ENCODE measurements around the gene GPR52. TPM values are rescaled to one million over a fixed set of nuclear protein-coding genes. Genes with fewer than 3 reads are reported as not detected.

Gene GPR52
- total RNA-seq, 4 donors from 2014 or later = 2.2 to 5.0 (median 2.7) TPM; not detected in 1

DNA sequence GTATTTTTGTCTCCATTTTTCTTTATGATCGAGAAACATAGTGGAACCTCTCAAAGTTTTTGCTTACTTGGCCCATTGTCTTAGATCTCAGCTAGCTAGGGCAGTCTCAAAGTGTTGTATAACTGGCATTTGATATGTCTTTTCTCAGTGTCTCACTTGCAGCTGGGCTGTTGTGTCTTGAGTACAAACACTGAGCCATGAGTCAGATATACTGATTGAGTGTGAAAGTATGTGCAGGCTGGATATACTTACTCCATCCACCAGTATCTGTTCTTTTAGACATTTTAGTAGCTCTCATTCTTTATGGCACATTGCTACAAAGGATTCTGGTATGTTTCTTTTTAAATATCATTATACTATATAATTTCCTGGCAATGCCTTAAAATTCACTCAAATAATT lies 14.3 kb upstream of the GPR52 start:
- no peak for DNase-seq (ENCODE audit: low spot score in 2 of 2)
- H3K36me3 ChIP-seq = no peaks in the 10 kb centered on the region
- no peak overlapping the region for H3K27ac ChIP-seq
- WGBS, 2 donors = 85 to 100% methylated on average over 1 of the region's 1 CpG
- peaks cover 0 to 3% (median 0%) of the 10 kb centered on the region in 4 donors for H3K9me3 ChIP-seq
- H3K4me3 ChIP-seq = no peak overlapping the region
- TF ChIP-seq, protein P1, sequence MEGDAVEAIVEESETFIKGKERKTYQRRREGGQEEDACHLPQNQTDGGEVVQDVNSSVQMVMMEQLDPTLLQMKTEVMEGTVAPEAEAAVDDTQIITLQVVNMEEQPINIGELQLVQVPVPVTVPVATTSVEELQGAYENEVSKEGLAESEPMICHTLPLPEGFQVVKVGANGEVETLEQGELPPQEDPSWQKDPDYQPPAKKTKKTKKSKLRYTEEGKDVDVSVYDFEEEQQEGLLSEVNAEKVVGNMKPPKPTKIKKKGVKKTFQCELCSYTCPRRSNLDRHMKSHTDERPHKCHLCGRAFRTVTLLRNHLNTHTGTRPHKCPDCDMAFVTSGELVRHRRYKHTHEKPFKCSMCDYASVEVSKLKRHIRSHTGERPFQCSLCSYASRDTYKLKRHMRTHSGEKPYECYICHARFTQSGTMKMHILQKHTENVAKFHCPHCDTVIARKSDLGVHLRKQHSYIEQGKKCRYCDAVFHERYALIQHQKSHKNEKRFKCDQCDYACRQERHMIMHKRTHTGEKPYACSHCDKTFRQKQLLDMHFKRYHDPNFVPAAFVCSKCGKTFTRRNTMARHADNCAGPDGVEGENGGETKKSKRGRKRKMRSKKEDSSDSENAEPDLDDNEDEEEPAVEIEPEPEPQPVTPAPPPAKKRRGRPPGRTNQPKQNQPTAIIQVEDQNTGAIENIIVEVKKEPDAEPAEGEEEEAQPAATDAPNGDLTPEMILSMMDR (IDR thresholded peaks at IDR 0.05) = no peak
- no peak for TF ChIP-seq POLR2A (IDR thresholded peaks at IDR 0.05)
- TF ChIP-seq EP300 (IDR thresholded peaks at IDR 0.05) = no peak
- H3K4me1 ChIP-seq = no peaks in the 10 kb centered on the region
- H3K27me3 ChIP-seq = no peaks in the 10 kb centered on the region

DNA sequence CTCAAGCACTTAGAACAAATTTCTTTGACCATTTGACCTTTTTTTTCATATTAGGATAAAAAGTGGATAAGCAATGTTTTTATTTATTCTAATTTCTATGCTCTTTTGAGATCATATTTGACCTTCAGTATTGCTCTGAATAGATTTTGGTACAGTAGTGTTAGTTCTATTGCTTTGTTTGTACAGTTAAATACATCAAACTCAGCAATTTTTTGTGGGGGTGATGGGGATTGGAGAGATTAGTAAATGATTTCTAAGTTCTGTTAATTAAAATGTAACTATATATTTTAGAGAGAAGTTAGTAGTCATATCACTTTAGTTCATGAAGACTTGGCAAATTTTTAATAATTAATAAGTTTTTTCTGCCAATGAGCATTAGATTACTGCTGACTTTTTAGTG lies 2.4 kb upstream of the GPR52 start:
- no peaks in the 10 kb centered on the region for H3K27me3 ChIP-seq
- DNase-seq (ENCODE audit: low spot score in 2 of 2) = no peak
- no peak overlapping the region for H3K27ac ChIP-seq
- no peak overlapping the region for H3K4me3 ChIP-seq
- H3K4me1 ChIP-seq = peaks cover 0 to 10% (median 0%) of the 10 kb centered on the region in 4 donors
- no peaks in the 10 kb centered on the region for H3K36me3 ChIP-seq
- TF ChIP-seq, protein P1 (IDR thresholded peaks at IDR 0.05) = no peak
- no peak for TF ChIP-seq POLR2A (IDR thresholded peaks at IDR 0.05)
- no peak for TF ChIP-seq EP300 (IDR thresholded peaks at IDR 0.05)
- peaks cover 0 to 9% (median 0%) of the 10 kb centered on the region in 4 donors for H3K9me3 ChIP-seq

DNA sequence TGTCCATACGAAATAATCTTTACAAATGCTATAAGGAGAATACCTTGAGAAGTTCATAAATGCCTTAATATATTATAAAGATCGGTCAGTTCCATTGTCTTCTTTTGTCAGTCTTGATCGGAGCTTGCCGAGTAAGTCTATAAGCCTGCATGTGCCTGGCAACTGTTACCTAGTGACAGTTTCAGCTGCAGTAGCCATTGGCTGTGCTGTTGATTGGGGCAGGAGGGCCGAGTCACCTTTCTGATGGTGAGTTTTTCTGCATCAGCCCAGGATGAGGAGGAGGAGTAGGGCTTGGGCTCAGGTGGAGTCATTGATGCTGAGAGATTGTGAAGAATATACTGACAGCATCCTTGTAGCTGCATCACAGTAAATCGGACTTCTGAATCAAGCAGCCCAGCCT lies 1.9 kb upstream of the GPR52 start:
- H3K27ac ChIP-seq = no peak overlapping the region
- DNase-seq (ENCODE audit: low spot score in 2 of 2) = no peak
- peaks cover 0 to 10% (median 0%) of the 10 kb centered on the region in 4 donors for H3K4me1 ChIP-seq
- TF ChIP-seq, protein P1 (IDR thresholded peaks at IDR 0.05) = no peak
- TF ChIP-seq POLR2A (IDR thresholded peaks at IDR 0.05) (no peak), EP300 (IDR thresholded peaks at IDR 0.05) (no peak)
- H3K36me3 ChIP-seq = no peaks in the 10 kb centered on the region
- no peak overlapping the region for H3K4me3 ChIP-seq
- 89% methylated on average over 6 of the region's 6 CpGs for WGBS, 2 donors
- H3K9me3 ChIP-seq = peaks cover 0 to 9% (median 0%) of the 10 kb centered on the region in 4 donors
- H3K27me3 ChIP-seq = no peaks in the 10 kb centered on the region

DNA sequence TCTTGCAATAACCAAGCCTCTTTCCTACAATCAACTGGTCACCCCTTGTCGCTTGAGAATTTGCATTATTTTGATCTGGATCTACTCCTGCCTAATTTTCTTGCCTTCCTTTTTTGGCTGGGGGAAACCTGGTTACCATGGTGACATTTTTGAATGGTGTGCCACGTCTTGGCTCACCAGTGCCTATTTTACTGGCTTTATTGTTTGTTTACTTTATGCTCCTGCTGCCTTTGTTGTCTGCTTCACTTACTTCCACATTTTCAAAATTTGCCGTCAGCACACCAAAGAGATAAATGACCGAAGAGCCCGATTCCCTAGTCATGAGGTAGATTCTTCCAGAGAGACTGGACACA lies 743 bp downstream of the GPR52 start:
- H3K27ac ChIP-seq = no peak overlapping the region
- H3K36me3 ChIP-seq = no peaks in the 10 kb centered on the region
- TF ChIP-seq, protein P1 (IDR thresholded peaks at IDR 0.05) = no peak
- TF ChIP-seq EP300 (IDR thresholded peaks at IDR 0.05) = no peak
- TF ChIP-seq POLR2A (IDR thresholded peaks at IDR 0.05) = no peak
- no peak overlapping the region for H3K4me3 ChIP-seq
- peaks cover 0 to 8% (median 0%) of the 10 kb centered on the region in 4 donors for H3K9me3 ChIP-seq
- DNase-seq (ENCODE audit: low spot score in 2 of 2) = no peak
- H3K27me3 ChIP-seq = no peaks in the 10 kb centered on the region
- H3K4me1 ChIP-seq = peaks cover 0 to 10% (median 0%) of the 10 kb centered on the region in 4 donors
- 81 to 88% methylated on average over 5 of the region's 5 CpGs for WGBS, 2 donors

DNA sequence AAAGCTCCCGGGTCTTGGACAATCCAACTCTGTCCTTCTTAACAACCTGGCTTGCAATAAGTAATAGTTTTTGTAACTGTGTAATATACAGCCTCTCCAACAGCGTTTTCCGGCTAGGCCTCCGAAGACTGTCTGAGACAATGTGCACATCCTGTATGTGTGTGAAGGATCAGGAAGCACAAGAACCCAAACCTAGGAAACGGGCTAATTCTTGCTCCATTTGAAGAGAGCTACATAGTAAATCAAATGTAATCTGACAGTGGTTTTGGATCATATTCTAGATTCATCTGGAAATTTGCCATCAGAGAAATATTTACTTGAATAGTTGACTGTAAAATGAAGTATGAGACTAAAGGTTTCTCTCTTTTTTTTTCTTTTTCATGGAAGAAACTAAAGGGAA lies 1.2 kb downstream of the GPR52 start:
- H3K4me3 ChIP-seq = no peak overlapping the region
- DNase-seq (ENCODE audit: low spot score in 2 of 2) = no peak
- peaks cover 0 to 4% (median 0%) of the 10 kb centered on the region in 4 donors for H3K9me3 ChIP-seq
- peaks cover 0 to 10% (median 0%) of the 10 kb centered on the region in 4 donors for H3K4me1 ChIP-seq
- no peaks in the 10 kb centered on the region for H3K36me3 ChIP-seq
- no peaks in the 10 kb centered on the region for H3K27me3 ChIP-seq
- WGBS, 2 donors = 68 to 72% methylated on average over 5 of the region's 5 CpGs
- H3K27ac ChIP-seq = no peak overlapping the region
- TF ChIP-seq, protein P1 (IDR thresholded peaks at IDR 0.05) = no peak
- TF ChIP-seq POLR2A (IDR thresholded peaks at IDR 0.05) = no peak
- TF ChIP-seq EP300 (IDR thresholded peaks at IDR 0.05) = no peak
